ENCODE measurements around the gene INMT.

The INMT gene

GRCh38 chr7:30705008-30705407 lies 46.9 kb upstream of the INMT start:
- Histone ChIP-seq H3K27ac (replicated peaks) (no peak overlapping the region), H3K4me3 (replicated peaks; ENCODE audit: insufficient read depth, low read length) (no peak overlapping the region), H3K27me3 (ENCODE audit: insufficient read depth, poor library complexity, severe bottlenecking) (peaks cover 2% of the 10 kb centered on the region)
- TF ChIP-seq REST (IDR thresholded peaks at IDR 0.05; ENCODE audit: insufficient replicate concordance, low read depth) (no peak), CTCF (IDR thresholded peaks at IDR 0.05; ENCODE audit: insufficient read depth, low read length) (no peak), POLR2AphosphoS5 (IDR thresholded peaks at IDR 0.05; ENCODE audit: low read depth) (no peak), GABPA (IDR thresholded peaks at IDR 0.05; ENCODE audit: low read depth) (no peak), SPI1 (IDR thresholded peaks at IDR 0.05; ENCODE audit: borderline replicate concordance, low read depth) (no peak)
- DNase-seq (ENCODE audit: low read depth in 1 of 2, low spot score in 1 of 2), result no peak

GRCh38 chr7:30705596-30705995 lies 46.3 kb upstream of the INMT start:
- Histone ChIP-seq H3K27ac (replicated peaks) (no peak overlapping the region), H3K4me3 (replicated peaks; ENCODE audit: insufficient read depth, low read length) (no peak overlapping the region), H3K27me3 (ENCODE audit: insufficient read depth, poor library complexity, severe bottlenecking) (peaks cover 2% of the 10 kb centered on the region)
- DNase-seq (ENCODE audit: low read depth in 1 of 2, low spot score in 1 of 2), result no peak
- TF ChIP-seq REST (IDR thresholded peaks at IDR 0.05; ENCODE audit: insufficient replicate concordance, low read depth) (no peak), POLR2AphosphoS5 (IDR thresholded peaks at IDR 0.05; ENCODE audit: low read depth) (no peak)

- TF ChIP-seq POLR2AphosphoS5 (IDR thresholded peaks at IDR 0.05; ENCODE audit: low read depth) (no peak), SPI1 (IDR thresholded peaks at IDR 0.05; ENCODE audit: borderline replicate concordance, low read depth) (no peak), GABPA (IDR thresholded peaks at IDR 0.05; ENCODE audit: low read depth) (no peak), CTCF (IDR thresholded peaks at IDR 0.05; ENCODE audit: insufficient read depth, low read length) (no peak), REST (IDR thresholded peaks at IDR 0.05; ENCODE audit: insufficient replicate concordance, low read depth) (no peak)
- Histone ChIP-seq H3K4me3 (replicated peaks; ENCODE audit: insufficient read depth, low read length) (no peak overlapping the region), H3K27me3 (ENCODE audit: insufficient read depth, poor library complexity, severe bottlenecking) (peaks cover 2% of the 10 kb centered on the region), H3K27ac (replicated peaks) (no peak overlapping the region)
- DNase-seq (ENCODE audit: low read depth in 1 of 2, low spot score in 1 of 2), result no peak
Measured at GRCh38 chr7:30706316-30706715, 45.6 kb upstream of the INMT start.

GRCh38 chr7:30706908-30707307 lies 45.0 kb upstream of the INMT start:
- H3K27me3 ChIP-seq (ENCODE audit: insufficient read depth, poor library complexity, severe bottlenecking), result no peaks in the 10 kb centered on the region
- no peak for TF ChIP-seq POLR2AphosphoS5 (IDR thresholded peaks at IDR 0.05; ENCODE audit: low read depth)
- TF ChIP-seq SPI1 (IDR thresholded peaks at IDR 0.05; ENCODE audit: borderline replicate concordance, low read depth), result no peak
- TF ChIP-seq REST (IDR thresholded peaks at IDR 0.05; ENCODE audit: insufficient replicate concordance, low read depth), result no peak
- TF ChIP-seq CTCF (IDR thresholded peaks at IDR 0.05; ENCODE audit: insufficient read depth, low read length), result no peak
- H3K4me3 ChIP-seq (replicated peaks; ENCODE audit: insufficient read depth, low read length), result no peak overlapping the region
- H3K27ac ChIP-seq (replicated peaks), result no peak overlapping the region
- DNase-seq (ENCODE audit: low read depth in 1 of 2, low spot score in 1 of 2), result no peak

All from HL-60 (cell line).